Liver (tissue), 3 donors: Measurements from ENCODE around the gene NEB.

Experiments used
- ATF3 ChIP-seq: IDR thresholded peaks from 2 replicates; pipeline ENCODE4 v1.6.1; 2016; ENCODE audit warnings: antibody characterized with exemption
- CTCF ChIP-seq: fragments of 150-350 bp; IDR thresholded peaks from 2 replicates; pipeline ENCODE4 v1.5.1; 2017; ENCODE audit warnings: improper control_type of control experiment, low read depth, low read length; ENCODE audit not compliant: missing input control
- FOXA2 ChIP-seq: IDR thresholded peaks from 2 replicates; pipeline ENCODE4 v1.6.1; 2016; ENCODE audit warnings: antibody characterized with exemption
- GABPA ChIP-seq, 2 donors: IDR thresholded peaks in 1 of 2; conservative IDR thresholded peaks in 1 of 2; 2 replicates each; pipeline ENCODE4 v1.6.1; 2016; ENCODE audit warnings: antibody characterized with exemption in 2 of 2, mild to moderate bottlenecking in 1 of 2, moderate library complexity in 1 of 2
- JUND ChIP-seq, 2 donors: IDR thresholded peaks; 2 replicates each; pipeline ENCODE4 v1.6.1; 2016; ENCODE audit warnings: antibody characterized with exemption in 2 of 2
- MAX ChIP-seq: IDR thresholded peaks from 2 replicates; pipeline ENCODE4 v1.6.1; 2016; ENCODE audit warnings: antibody characterized with exemption
- RAD21 ChIP-seq, 2 donors: IDR thresholded peaks; 2 replicates each; pipeline ENCODE4 v1.6.1; 2016; ENCODE audit warnings: antibody characterized with exemption in 2 of 2, mild to moderate bottlenecking in 2 of 2
- REST ChIP-seq: IDR thresholded peaks from 2 replicates; pipeline ENCODE4 v1.6.1; 2016; ENCODE audit warnings: antibody characterized with exemption, mild to moderate bottlenecking
- SP1 ChIP-seq: IDR thresholded peaks from 2 replicates; pipeline ENCODE4 v1.6.1; 2018; ENCODE audit warnings: antibody characterized with exemption, mild to moderate bottlenecking
- TAF1 ChIP-seq: conservative IDR thresholded peaks from 2 replicates; pipeline ENCODE4 v1.6.1; 2016; ENCODE audit warnings: antibody characterized with exemption, mild to moderate bottlenecking
- YY1 ChIP-seq: IDR thresholded peaks from 2 replicates; pipeline ENCODE4 v1.6.1; 2016; ENCODE audit warnings: antibody characterized with exemption, mild to moderate bottlenecking
- ZBTB33 ChIP-seq: IDR thresholded peaks from 2 replicates; pipeline ENCODE4 v1.6.1; 2016; ENCODE audit warnings: antibody characterized with exemption
- donor health status: healthy.
- donor health status: healthy.

- TF ChIP-seq TAF1: no peak
- TF ChIP-seq YY1: no peak
- TF ChIP-seq MAX: no peak
- TF ChIP-seq CTCF: no peak
- TF ChIP-seq FOXA2: no peak
- TF ChIP-seq JUND (IDR thresholded peaks at IDR 0.05): no peak
- no peak for TF ChIP-seq ATF3
- no peak for TF ChIP-seq ZBTB33
- no peak for TF ChIP-seq REST
- TF ChIP-seq SP1: no peak
- TF ChIP-seq RAD21 (IDR thresholded peaks at IDR 0.05): no peak
- no peak for TF ChIP-seq GABPA (IDR thresholded peaks at IDR 0.05 in 1 of 2, conservative IDR thresholded peaks at IDR 0.05 in 1 of 2)
Measured at GRCh38 chr2:151520976-151521375, 213.3 kb downstream of the NEB start.
